ENCODE data around the gene CD44.

CD44 gene

GRCh38 chr11:35171226-35171625 lies 32.3 kb downstream of the CD44 start:
- DNase-seq (ENCODE audit: low spot score): no peak
- no peak for TF ChIP-seq CTCF (IDR thresholded peaks at IDR 0.05; ENCODE audit: borderline replicate concordance, control extremely low read depth, extremely low read depth, insufficient read depth, missing control alignments)
- in situ Hi-C loops (cut with MboI; ENCODE audit: low sequenced_read_pairs, unreplicated experiment): no loop called here

GRCh38 chr11:35173011-35173511 lies 34.1 kb downstream of the CD44 start:
- TF ChIP-seq CTCF (IDR thresholded peaks at IDR 0.05; ENCODE audit: borderline replicate concordance, control extremely low read depth, extremely low read depth, insufficient read depth, missing control alignments): no peak
- in situ Hi-C loops (cut with MboI; ENCODE audit: low sequenced_read_pairs, unreplicated experiment): no loop called here
- no peak for DNase-seq (ENCODE audit: low spot score)

GRCh38 chr11:35173616-35174566 lies 34.9 kb downstream of the CD44 start:
- DNase-seq (ENCODE audit: low spot score): no peak
- in situ Hi-C loops (cut with MboI; ENCODE audit: low sequenced_read_pairs, unreplicated experiment): no loop called here
- TF ChIP-seq CTCF (IDR thresholded peaks at IDR 0.05; ENCODE audit: borderline replicate concordance, control extremely low read depth, extremely low read depth, insufficient read depth, missing control alignments): no peak

- no peak for DNase-seq (ENCODE audit: low spot score)
- in situ Hi-C loops (cut with MboI; ENCODE audit: low sequenced_read_pairs, unreplicated experiment): no loop called here
- TF ChIP-seq CTCF (IDR thresholded peaks at IDR 0.05; ENCODE audit: borderline replicate concordance, control extremely low read depth, extremely low read depth, insufficient read depth, missing control alignments): no peak
Measured at GRCh38 chr11:35174666-35175065, 35.7 kb downstream of the CD44 start.

GRCh38 chr11:35177370-35177769 lies 38.4 kb downstream of the CD44 start:
- in situ Hi-C loops (cut with MboI; ENCODE audit: low sequenced_read_pairs, unreplicated experiment): no loop called here
- no peak for DNase-seq (ENCODE audit: low spot score)

More at GRCh38 chr11:35177370-35177769, 38.4 kb downstream of the CD44 start:
- no peak for TF ChIP-seq CTCF (IDR thresholded peaks at IDR 0.05; ENCODE audit: borderline replicate concordance, control extremely low read depth, extremely low read depth, insufficient read depth, missing control alignments)

Data from GM13976 (cell line).